Sigmoid colon (tissue), 4 donors: ENCODE measurements around the gene GINS2.

Source experiments
- POLR2A ChIP-seq, 2 donors: fragments of 450-650 bp; IDR thresholded peaks; one replicate each; pipeline ENCODE4 v1.6.1; 2016; ENCODE audit warnings: antibody characterized with exemption in 2 of 2, mild to moderate bottlenecking in 2 of 2, moderate library complexity in 2 of 2
- POLR2AphosphoS5 ChIP-seq, 4 donors: sonication (generic); formaldehyde crosslinking; IDR thresholded peaks; one replicate each; pipeline ENCODE4 v1.6.1; 2017; ENCODE audit warnings: antibody characterized with exemption in 4 of 4
- TF ChIP-seq, protein P1 (sequence below), 4 experiments: fragments of 450-650 bp in 3 of 4; fragments of 200-600 bp in 1 of 4; IDR thresholded peaks; one replicate each; pipeline ENCODE4 v1.5.1; 2016 to 2019; ENCODE audit warnings: antibody characterized with exemption in 4 of 4, mild to moderate bottlenecking in 3 of 4, moderate library complexity in 2 of 4

GRCh38 chr16:85717393-85718152 lies 28.8 kb upstream of the GINS2 start:
- TF ChIP-seq, protein P1, sequence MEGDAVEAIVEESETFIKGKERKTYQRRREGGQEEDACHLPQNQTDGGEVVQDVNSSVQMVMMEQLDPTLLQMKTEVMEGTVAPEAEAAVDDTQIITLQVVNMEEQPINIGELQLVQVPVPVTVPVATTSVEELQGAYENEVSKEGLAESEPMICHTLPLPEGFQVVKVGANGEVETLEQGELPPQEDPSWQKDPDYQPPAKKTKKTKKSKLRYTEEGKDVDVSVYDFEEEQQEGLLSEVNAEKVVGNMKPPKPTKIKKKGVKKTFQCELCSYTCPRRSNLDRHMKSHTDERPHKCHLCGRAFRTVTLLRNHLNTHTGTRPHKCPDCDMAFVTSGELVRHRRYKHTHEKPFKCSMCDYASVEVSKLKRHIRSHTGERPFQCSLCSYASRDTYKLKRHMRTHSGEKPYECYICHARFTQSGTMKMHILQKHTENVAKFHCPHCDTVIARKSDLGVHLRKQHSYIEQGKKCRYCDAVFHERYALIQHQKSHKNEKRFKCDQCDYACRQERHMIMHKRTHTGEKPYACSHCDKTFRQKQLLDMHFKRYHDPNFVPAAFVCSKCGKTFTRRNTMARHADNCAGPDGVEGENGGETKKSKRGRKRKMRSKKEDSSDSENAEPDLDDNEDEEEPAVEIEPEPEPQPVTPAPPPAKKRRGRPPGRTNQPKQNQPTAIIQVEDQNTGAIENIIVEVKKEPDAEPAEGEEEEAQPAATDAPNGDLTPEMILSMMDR (IDR thresholded peaks at IDR 0.05), result peak; percentile 53 to 77 (median 65)
- TF ChIP-seq POLR2AphosphoS5 (IDR thresholded peaks at IDR 0.05) (no peak), POLR2A (IDR thresholded peaks at IDR 0.05) (no peak)
